CD14-positive monocyte (primary cell): Measurements from ENCODE around the gene MACO1. TPM values are rescaled to one million over a fixed set of nuclear protein-coding genes. Genes with fewer than 3 reads are reported as not detected.
"Not testable (repeated sequence)": the region's sequence is repeated elsewhere in the genome, so short reads cannot be mapped to it uniquely, and the experiment has no call there.

Source experiments
- DNase-seq, 3 donors: peaks; one replicate each; pipeline ENCODE4 v3.0.0-alpha.2; 2011 to 2022
- H2AFZ ChIP-seq: 2 replicates; pipeline ENCODE4 v1.6.0; 2012; ENCODE audit warnings: mild to moderate bottlenecking, low read depth, low read length, inconsistent platforms; ENCODE audit not compliant: insufficient read depth, poor library complexity, severe bottlenecking
- H3K27ac ChIP-seq, 2 donors: 1 replicate in 1 of 2; 2 replicates in 1 of 2; pipeline ENCODE4 v1.5.1; 2012 to 2013; ENCODE audit warnings: low read length in 2 of 2, control low read depth in 1 of 2, inconsistent platforms in 1 of 2, low read depth in 1 of 2, mild to moderate bottlenecking in 1 of 2
- H3K27me3 ChIP-seq, 2 donors: one replicate each; pipeline versions ENCODE4 v1.6.0 to v1.6.1; 2011 to 2013; ENCODE audit warnings: low read length in 2 of 2; ENCODE audit not compliant: control insufficient read depth in 2 of 2, insufficient read depth in 2 of 2
- H3K36me3 ChIP-seq, 2 donors: replicated peaks in 1 of 2; 1 replicate in 1 of 2; 2 replicates in 1 of 2; pipeline versions ENCODE4 v1.5.1 to v1.6.1; 2012 to 2013; ENCODE audit warnings: low read length in 2 of 2, control low read depth in 1 of 2, inconsistent platforms in 1 of 2, mild to moderate bottlenecking in 1 of 2; ENCODE audit not compliant: insufficient read depth in 2 of 2, control insufficient read depth in 1 of 2
- H3K4me1 ChIP-seq, 2 donors: 1 replicate in 1 of 2; 2 replicates in 1 of 2; pipeline versions ENCODE4 v1.5.1 to v1.6.1; 2012 to 2013; ENCODE audit warnings: low read length in 2 of 2, control low read depth in 1 of 2, inconsistent platforms in 1 of 2, mild to moderate bottlenecking in 1 of 2, moderate library complexity in 1 of 2; ENCODE audit not compliant: insufficient read depth in 2 of 2, control insufficient read depth in 1 of 2
- H3K4me2 ChIP-seq: replicated peaks from 2 replicates; pipeline ENCODE3; 2012; ENCODE audit warnings: low read length, moderate library complexity, mild to moderate bottlenecking; ENCODE audit not compliant: poor library complexity, severe bottlenecking; ENCODE audit errors: extremely low read depth
- H3K4me3 ChIP-seq, 3 experiments: fragments of 200-600 bp in 1 of 3; sonication (generic) in 1 of 3; replicated peaks in 1 of 3; 1 replicate in 2 of 3; 2 replicates in 1 of 3; pipeline ENCODE4 v1.5.1; 2011 to 2013; ENCODE audit warnings: low read length in 3 of 3, mild to moderate bottlenecking in 3 of 3, control low read depth in 2 of 3, low read depth in 2 of 3, inconsistent platforms in 1 of 3, moderate library complexity in 1 of 3
- H3K79me2 ChIP-seq: 2 replicates; pipeline ENCODE4 v1.6.0; 2012; ENCODE audit warnings: mild to moderate bottlenecking, control low read depth, inconsistent platforms, low read length, moderate library complexity; ENCODE audit not compliant: insufficient read depth
- H3K9ac ChIP-seq: 2 replicates; pipeline ENCODE4 v1.6.0; 2017; ENCODE audit warnings: low read length, mild to moderate bottlenecking; ENCODE audit not compliant: insufficient read depth, poor library complexity, severe bottlenecking
- H3K9me3 ChIP-seq, 2 donors: replicated peaks in 1 of 2; 1 replicate in 1 of 2; 2 replicates in 1 of 2; pipeline versions ENCODE4 v1.5.1 to v1.6.1; 2012 to 2013; ENCODE audit warnings: low read length in 2 of 2, control low read depth in 1 of 2; ENCODE audit not compliant: control insufficient read depth in 1 of 2, insufficient read depth in 1 of 2
- H4K20me1 ChIP-seq: 2 replicates; pipeline ENCODE4 v1.6.0; 2012; ENCODE audit warnings: mild to moderate bottlenecking, low read length, control low read depth, moderate library complexity; ENCODE audit not compliant: insufficient read depth
- H3K27ac Mint-ChIP-seq, 7 donors: one replicate each; pipeline ENCODE4 v1.8.0; 2020; ENCODE audit warnings: mild to moderate bottlenecking in 7 of 7, mixed read lengths in 7 of 7, moderate library complexity in 6 of 7, inconsistent platforms in 2 of 7
- H3K27me3 Mint-ChIP-seq, 3 donors: one replicate each; pipeline ENCODE4 v1.8.0; 2021 to 2022; ENCODE audit warnings: low read depth in 3 of 3, mild to moderate bottlenecking in 3 of 3, mixed read lengths in 3 of 3, moderate library complexity in 3 of 3, inconsistent platforms in 1 of 3
- H3K36me3 Mint-ChIP-seq, 2 donors: one replicate each; pipeline ENCODE4 v1.8.0; 2020; ENCODE audit warnings: mixed read lengths in 2 of 2, inconsistent platforms in 1 of 2, mild to moderate bottlenecking in 1 of 2
- H3K4me1 Mint-ChIP-seq: one replicate; pipeline ENCODE4 v1.8.0; 2020; ENCODE audit warnings: mild to moderate bottlenecking, mixed read lengths
- H3K4me3 Mint-ChIP-seq, 2 donors: one replicate each; pipeline ENCODE4 v1.8.0; 2020; ENCODE audit warnings: mild to moderate bottlenecking in 2 of 2, mixed read lengths in 2 of 2, moderate library complexity in 1 of 2
- H3K9me3 Mint-ChIP-seq, 7 donors: one replicate each; pipeline ENCODE4 v1.8.0; 2020 to 2022; ENCODE audit warnings: mixed read lengths in 7 of 7, mild to moderate bottlenecking in 6 of 7, moderate library complexity in 6 of 7, inconsistent platforms in 2 of 7
- WGBS: methylation state at CpG from one replicate; pipeline ENCODE4 v1.1.5; 2013; ENCODE audit warnings: missing lambda C conversion rate; ENCODE audit not compliant: insufficient coverage; 5-methylcytosine and 5-hydroxymethylcytosine counted together
- intact Hi-C, 2 donors: fragments of 100-400 bp; cut with micrococcal nuclease; formaldehyde crosslinking; loops; one replicate each; pipeline versions ENCODE4 v1.15.0 to v1.15.1; 2023
- polyA plus RNA-seq, 3 donors: library from polyadenylated mRNA; depleted of rRNA in 1 of 3; unstranded in 2 of 3; stranded (reverse) in 1 of 3; fragments of 300-500 nt in 2 of 3; fragments of >200 nt in 1 of 3; fragmentation: Illumina TruSeq in 2 of 3; gene quantifications; 1 replicate in 2 of 3; 2 replicates in 1 of 3; pipeline ENCODE4 v1.2.3, GENCODE V29; 2012 to 2021

Gene MACO1
- polyA plus RNA-seq, 3 donors = 2.6 to 4.1 (median 3.9) TPM

DNA sequence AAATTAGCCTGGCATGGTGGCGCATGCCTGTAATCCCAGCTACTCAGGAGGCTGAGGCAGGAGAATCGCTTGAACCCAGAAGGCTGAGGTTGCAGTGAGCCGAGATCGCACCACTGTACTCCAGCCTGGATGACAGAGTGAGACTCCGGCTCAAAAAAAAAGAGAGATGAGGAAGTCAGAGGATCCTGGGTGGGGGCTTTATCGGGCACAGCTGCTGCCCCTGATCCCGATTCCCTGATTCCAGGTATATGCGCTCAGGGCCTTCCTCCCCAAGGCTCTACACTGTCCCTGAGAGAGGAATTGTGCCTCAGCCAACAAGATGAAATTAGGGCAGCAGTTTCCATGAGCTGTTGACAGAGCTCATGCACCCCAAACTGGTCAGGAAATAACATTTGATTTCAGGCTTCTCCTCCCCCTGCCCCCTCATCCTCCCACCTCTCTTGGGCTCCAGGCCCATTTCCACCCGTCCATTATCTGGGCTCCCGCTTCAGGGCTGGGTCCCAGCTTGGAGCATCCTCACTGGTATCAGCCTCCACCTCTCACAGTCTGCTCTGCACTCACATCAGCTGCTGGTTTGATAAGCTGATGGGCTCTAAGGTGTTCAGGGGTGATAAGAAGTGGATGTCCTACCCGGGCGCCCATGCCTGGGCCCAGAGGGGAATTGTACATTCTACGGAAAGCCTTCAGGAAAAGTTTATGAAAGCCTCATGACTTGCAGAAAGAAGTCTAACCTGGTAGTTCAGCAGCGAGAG is 17.6 kb upstream of the MACO1 start:
- H3K27ac Mint-ChIP-seq, DNase-seq, H3K27me3 ChIP-seq, H3K79me2 ChIP-seq, H3K36me3 Mint-ChIP-seq, H3K4me1 Mint-ChIP-seq, H4K20me1 ChIP-seq, H3K4me2 ChIP-seq, H3K9ac ChIP-seq, H3K36me3 ChIP-seq, H3K27ac ChIP-seq, H3K9me3 ChIP-seq, H2AFZ ChIP-seq, H3K4me3 Mint-ChIP-seq, H3K4me3 ChIP-seq, H3K27me3 Mint-ChIP-seq, intact Hi-C loops, H3K4me1 ChIP-seq: not testable (repeated sequence)
- WGBS = no CpG with 5 or more reads among the region's 14 CpGs
- peaks cover 2 to 11% (median 3%) of the 10 kb centered on the region in 7 donors for H3K9me3 Mint-ChIP-seq

DNA sequence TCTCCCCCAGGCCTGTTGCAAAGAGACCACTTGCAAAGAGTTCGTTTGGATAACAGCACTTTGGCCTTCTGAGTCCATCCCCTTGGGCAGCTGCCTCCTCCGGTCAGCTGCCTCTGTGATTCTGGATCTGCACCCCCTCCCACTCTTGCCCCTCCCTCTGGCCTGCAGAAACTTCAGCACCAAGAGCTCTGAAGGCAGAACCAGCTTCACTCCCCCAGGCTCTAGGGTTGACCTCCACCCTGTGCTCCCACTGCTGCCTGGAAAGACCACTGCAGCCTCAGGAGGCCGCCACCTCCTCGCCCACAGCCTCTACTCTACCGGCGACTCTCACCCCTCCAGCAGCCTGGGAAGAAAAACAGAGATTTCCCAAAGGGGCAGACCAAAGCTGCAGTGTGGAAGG is 16.5 kb upstream of the MACO1 start:
- H3K4me2 ChIP-seq, H3K4me1 ChIP-seq, DNase-seq, H3K27ac ChIP-seq, H3K4me1 Mint-ChIP-seq, H4K20me1 ChIP-seq, H3K27me3 ChIP-seq, H2AFZ ChIP-seq, H3K4me3 ChIP-seq, H3K27me3 Mint-ChIP-seq, H3K9ac ChIP-seq, H3K9me3 ChIP-seq, H3K36me3 ChIP-seq, H3K4me3 Mint-ChIP-seq, intact Hi-C loops, H3K36me3 Mint-ChIP-seq, H3K79me2 ChIP-seq, H3K27ac Mint-ChIP-seq: not testable (repeated sequence)
- WGBS = 100% methylated on average over 1 of the region's 6 CpGs
- peaks cover 2 to 11% (median 3%) of the 10 kb centered on the region in 7 donors for H3K9me3 Mint-ChIP-seq

DNA sequence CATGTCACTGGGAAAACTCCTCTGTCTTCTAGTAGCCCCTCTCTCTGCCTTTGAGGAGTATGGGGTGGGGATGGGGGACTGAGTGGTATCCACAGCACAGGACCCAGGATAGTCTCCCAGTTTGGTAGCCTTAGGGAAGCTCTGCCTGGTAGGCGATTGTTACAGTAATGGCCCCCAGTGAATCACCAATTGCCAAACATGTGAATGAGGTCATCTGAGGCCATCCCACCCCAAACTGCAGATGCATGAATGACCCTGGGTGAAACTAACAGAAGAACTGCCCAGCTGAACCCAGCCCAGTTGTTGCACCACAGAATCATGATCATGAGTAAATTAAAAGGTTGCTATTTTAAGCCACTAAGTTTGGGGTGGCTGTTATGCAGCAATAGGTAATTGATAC is 16.1 kb upstream of the MACO1 start:
- H3K4me1 ChIP-seq, H3K27ac ChIP-seq, intact Hi-C loops, DNase-seq, H3K27ac Mint-ChIP-seq, H3K4me1 Mint-ChIP-seq, H4K20me1 ChIP-seq, H3K36me3 ChIP-seq, H3K4me3 ChIP-seq, H3K9me3 ChIP-seq, H3K9ac ChIP-seq, H3K36me3 Mint-ChIP-seq, H2AFZ ChIP-seq, H3K4me3 Mint-ChIP-seq, H3K79me2 ChIP-seq, H3K4me2 ChIP-seq, H3K27me3 ChIP-seq, H3K27me3 Mint-ChIP-seq: not testable (repeated sequence)
- H3K9me3 Mint-ChIP-seq = peaks cover 2 to 11% (median 3%) of the 10 kb centered on the region in 7 donors
- WGBS = no CpG with 5 or more reads among the region's 1 CpG

GRCh38 chr1:25417280-25417679 is 13.4 kb upstream of the MACO1 start:
- H3K4me3 Mint-ChIP-seq, H3K79me2 ChIP-seq, H3K9ac ChIP-seq, H3K4me3 ChIP-seq, DNase-seq, H3K27ac Mint-ChIP-seq, H3K27me3 Mint-ChIP-seq, H3K4me2 ChIP-seq, H3K4me1 Mint-ChIP-seq, H3K9me3 ChIP-seq, H3K36me3 Mint-ChIP-seq, intact Hi-C loops, H2AFZ ChIP-seq, H3K4me1 ChIP-seq, H3K36me3 ChIP-seq, H4K20me1 ChIP-seq, H3K27ac ChIP-seq, H3K27me3 ChIP-seq: not testable (repeated sequence)
- WGBS = 100% methylated on average over 1 of the region's 4 CpGs
- H3K9me3 Mint-ChIP-seq = peaks cover 2 to 11% (median 3%) of the 10 kb centered on the region in 7 donors
